IPS-18a (cell line): ENCODE results near the gene ARL13B.

Experiments
- H3K27ac ChIP-seq: one replicate; pipeline ENCODE4 v1.5.1; 2013; ENCODE audit warnings: low read length
- H3K27me3 ChIP-seq: one replicate; pipeline ENCODE4 v1.6.1; 2013; ENCODE audit warnings: mild to moderate bottlenecking, low read length; ENCODE audit not compliant: control insufficient read depth, insufficient read depth
- H3K36me3 ChIP-seq: one replicate; pipeline ENCODE4 v1.6.1; 2013; ENCODE audit warnings: low read depth, low read length; ENCODE audit not compliant: control insufficient read depth
- H3K4me1 ChIP-seq: one replicate; pipeline ENCODE4 v1.6.1; 2013; ENCODE audit warnings: low read depth, low read length; ENCODE audit not compliant: control insufficient read depth
- H3K4me3 ChIP-seq: one replicate; pipeline ENCODE4 v1.5.1; 2013; ENCODE audit warnings: low read length
- H3K9ac ChIP-seq: one replicate; pipeline ENCODE4 v1.6.1; 2013; ENCODE audit warnings: mild to moderate bottlenecking, low read length, moderate library complexity
- H3K9me3 ChIP-seq: one replicate; pipeline ENCODE4 v1.6.1; 2013; ENCODE audit warnings: low read depth, low read length; ENCODE audit not compliant: control insufficient read depth

ARL13B gene

GRCh38 chr3:94082391-94082937 is 102.5 kb downstream of the ARL13B start:
- no peaks in the 10 kb centered on the region for H3K36me3 ChIP-seq

GRCh38 chr3:94083261-94083660 is 103.3 kb downstream of the ARL13B start:
- H3K36me3 ChIP-seq: no peaks in the 10 kb centered on the region
- H3K4me3 ChIP-seq: no peak overlapping the region
- H3K9me3 ChIP-seq: no peaks in the 10 kb centered on the region

More at GRCh38 chr3:94082391-94082937, 102.5 kb downstream of the ARL13B start:
- Histone ChIP-seq H3K27ac (no peak overlapping the region), H3K4me1 (no peaks in the 10 kb centered on the region), H3K4me3 (no peak overlapping the region), H3K27me3 (no peaks in the 10 kb centered on the region), H3K9me3 (no peaks in the 10 kb centered on the region), H3K9ac (no peak overlapping the region)

GRCh38 chr3:94089126-94089525 is 109.2 kb downstream of the ARL13B start:
- Histone ChIP-seq H3K4me3 (no peak overlapping the region), H3K9ac (no peak overlapping the region), H3K36me3 (no peaks in the 10 kb centered on the region)

More at GRCh38 chr3:94083261-94083660, 103.3 kb downstream of the ARL13B start:
- H3K9ac ChIP-seq: no peak overlapping the region
- no peaks in the 10 kb centered on the region for H3K4me1 ChIP-seq
- H3K27ac ChIP-seq: no peak overlapping the region
- H3K27me3 ChIP-seq: no peaks in the 10 kb centered on the region

GRCh38 chr3:94092086-94092485 is 112.1 kb downstream of the ARL13B start:
- H3K27ac ChIP-seq: no peak overlapping the region
- H3K4me3 ChIP-seq: no peak overlapping the region
- H3K9me3 ChIP-seq: no peaks in the 10 kb centered on the region
- H3K9ac ChIP-seq: no peak overlapping the region
- H3K36me3 ChIP-seq: peaks cover 2% of the 10 kb centered on the region
- no peaks in the 10 kb centered on the region for H3K27me3 ChIP-seq
- no peaks in the 10 kb centered on the region for H3K4me1 ChIP-seq

More at GRCh38 chr3:94089126-94089525, 109.2 kb downstream of the ARL13B start:
- Histone ChIP-seq H3K4me1 (no peaks in the 10 kb centered on the region), H3K9me3 (no peaks in the 10 kb centered on the region), H3K27ac (no peak overlapping the region), H3K27me3 (no peaks in the 10 kb centered on the region)

GRCh38 chr3:94093151-94093550 is 113.2 kb downstream of the ARL13B start:
- Histone ChIP-seq H3K4me1 (no peaks in the 10 kb centered on the region), H3K9me3 (no peaks in the 10 kb centered on the region), H3K27ac (no peak overlapping the region), H3K9ac (no peak overlapping the region), H3K27me3 (no peaks in the 10 kb centered on the region), H3K36me3 (peaks cover 5% of the 10 kb centered on the region), H3K4me3 (no peak overlapping the region)

GRCh38 chr3:94095111-94095510 is 115.2 kb downstream of the ARL13B start:
- Histone ChIP-seq H3K9me3 (no peaks in the 10 kb centered on the region), H3K4me1 (no peaks in the 10 kb centered on the region), H3K27me3 (no peaks in the 10 kb centered on the region), H3K27ac (no peak overlapping the region), H3K4me3 (no peak overlapping the region), H3K36me3 (peaks cover 10% of the 10 kb centered on the region), H3K9ac (no peak overlapping the region)

GRCh38 chr3:94098452-94098851 is 118.5 kb downstream of the ARL13B start:
- Histone ChIP-seq H3K4me3 (no peak overlapping the region), H3K4me1 (no peaks in the 10 kb centered on the region), H3K27ac (no peak overlapping the region), H3K36me3 (peaks cover 10% of the 10 kb centered on the region), H3K9ac (no peak overlapping the region), H3K27me3 (no peaks in the 10 kb centered on the region), H3K9me3 (no peaks in the 10 kb centered on the region)

- H3K27me3 ChIP-seq: no peaks in the 10 kb centered on the region
- H3K36me3 ChIP-seq: peaks cover 10% of the 10 kb centered on the region
- no peaks in the 10 kb centered on the region for H3K4me1 ChIP-seq
- H3K27ac ChIP-seq: no peak overlapping the region
- H3K9ac ChIP-seq: no peak overlapping the region
- no peaks in the 10 kb centered on the region for H3K9me3 ChIP-seq
- no peak overlapping the region for H3K4me3 ChIP-seq
These were observed 119.4 kb downstream of the ARL13B start for GRCh38 chr3:94099311-94099710.

- Histone ChIP-seq H3K36me3 (peaks cover 7% of the 10 kb centered on the region), H3K4me1 (no peaks in the 10 kb centered on the region), H3K9me3 (no peaks in the 10 kb centered on the region), H3K9ac (no peak overlapping the region), H3K4me3 (no peak overlapping the region), H3K27me3 (no peaks in the 10 kb centered on the region), H3K27ac (no peak overlapping the region)
These were observed 121.9 kb downstream of the ARL13B start for GRCh38 chr3:94101860-94102259.
